Measurements from ENCODE around the gene LRIG1. TPM values are rescaled to one million over a fixed set of nuclear protein-coding genes. Genes with fewer than 3 reads are reported as not detected.

The LRIG1 gene
- total RNA-seq, 1 donor: 14.1 TPM

GRCh38 chr3:66456711-66457173 is 44.1 kb downstream of the LRIG1 start:
- H4K20me1 ChIP-seq (ENCODE audit: insufficient read depth, low read length): no peaks in the 10 kb centered on the region
- no peaks in the 10 kb centered on the region for H3K79me2 ChIP-seq (ENCODE audit: insufficient read depth, low read length)
- H3K4me2 ChIP-seq (ENCODE audit: insufficient read depth, low read length): no peak overlapping the region
- peak overlapping the region; percentile 78 for H2AFZ ChIP-seq (ENCODE audit: low read length)
- no peaks in the 10 kb centered on the region for H3K36me3 ChIP-seq (ENCODE audit: insufficient read depth, low read length)
- H3K4me1 ChIP-seq (ENCODE audit: insufficient read depth, low read length): peaks cover 7% of the 10 kb centered on the region
- no peak for TF ChIP-seq CTCF (IDR thresholded peaks at IDR 0.05; ENCODE audit: extremely low read depth, low read depth, low read length)
- H3K27me3 ChIP-seq (ENCODE audit: insufficient read depth, low read length): no peaks in the 10 kb centered on the region
- no peaks in the 10 kb centered on the region for H3K9me3 ChIP-seq (ENCODE audit: low read depth, low read length)
- no peak overlapping the region for H3K27ac ChIP-seq (ENCODE audit: low read depth, low read length)
- no peak overlapping the region for H3K4me3 ChIP-seq (ENCODE audit: insufficient read depth, low read length)
- no peak for DNase-seq (ENCODE audit: insufficient read length, low spot score, missing footprints)

GRCh38 chr3:66454464-66454859 is 46.4 kb downstream of the LRIG1 start:
- Histone ChIP-seq H3K4me2 (ENCODE audit: insufficient read depth, low read length) (no peak overlapping the region), H4K20me1 (ENCODE audit: insufficient read depth, low read length) (no peaks in the 10 kb centered on the region), H3K27ac (ENCODE audit: low read depth, low read length) (no peak overlapping the region), H3K4me3 (ENCODE audit: insufficient read depth, low read length) (no peak overlapping the region), H3K4me1 (ENCODE audit: insufficient read depth, low read length) (peaks cover 17% of the 10 kb centered on the region), H3K9me3 (ENCODE audit: low read depth, low read length) (no peaks in the 10 kb centered on the region), H3K36me3 (ENCODE audit: insufficient read depth, low read length) (no peaks in the 10 kb centered on the region), H3K79me2 (ENCODE audit: insufficient read depth, low read length) (no peaks in the 10 kb centered on the region), H3K27me3 (ENCODE audit: insufficient read depth, low read length) (no peaks in the 10 kb centered on the region), H2AFZ (ENCODE audit: low read length) (no peak overlapping the region)
- no peak for TF ChIP-seq CTCF (IDR thresholded peaks at IDR 0.05; ENCODE audit: extremely low read depth, low read depth, low read length)
- no peak for DNase-seq (ENCODE audit: insufficient read length, low spot score, missing footprints)

GRCh38 chr3:66453651-66454463 is 47.0 kb downstream of the LRIG1 start:
- H3K4me1 ChIP-seq (ENCODE audit: insufficient read depth, low read length): peaks cover 17% of the 10 kb centered on the region
- H3K4me2 ChIP-seq (ENCODE audit: insufficient read depth, low read length): no peak overlapping the region
- TF ChIP-seq CTCF (IDR thresholded peaks at IDR 0.05; ENCODE audit: extremely low read depth, low read depth, low read length): no peak
- no peaks in the 10 kb centered on the region for H3K79me2 ChIP-seq (ENCODE audit: insufficient read depth, low read length)
- H2AFZ ChIP-seq (ENCODE audit: low read length): no peak overlapping the region
- no peak overlapping the region for H3K4me3 ChIP-seq (ENCODE audit: insufficient read depth, low read length)
- H3K9me3 ChIP-seq (ENCODE audit: low read depth, low read length): no peaks in the 10 kb centered on the region
- no peaks in the 10 kb centered on the region for H4K20me1 ChIP-seq (ENCODE audit: insufficient read depth, low read length)
- no peaks in the 10 kb centered on the region for H3K36me3 ChIP-seq (ENCODE audit: insufficient read depth, low read length)
- H3K27ac ChIP-seq (ENCODE audit: low read depth, low read length): no peak overlapping the region
- no peak for DNase-seq (ENCODE audit: insufficient read length, low spot score, missing footprints)
- no peaks in the 10 kb centered on the region for H3K27me3 ChIP-seq (ENCODE audit: insufficient read depth, low read length)

- Histone ChIP-seq H3K27me3 (ENCODE audit: insufficient read depth, low read length) (no peaks in the 10 kb centered on the region), H3K36me3 (ENCODE audit: insufficient read depth, low read length) (no peaks in the 10 kb centered on the region), H3K27ac (ENCODE audit: low read depth, low read length) (no peak overlapping the region), H3K4me2 (ENCODE audit: insufficient read depth, low read length) (no peak overlapping the region), H3K4me3 (ENCODE audit: insufficient read depth, low read length) (no peak overlapping the region), H2AFZ (ENCODE audit: low read length) (no peak overlapping the region), H4K20me1 (ENCODE audit: insufficient read depth, low read length) (no peaks in the 10 kb centered on the region), H3K4me1 (ENCODE audit: insufficient read depth, low read length) (peaks cover 17% of the 10 kb centered on the region), H3K9me3 (ENCODE audit: low read depth, low read length) (no peaks in the 10 kb centered on the region), H3K79me2 (ENCODE audit: insufficient read depth, low read length) (no peaks in the 10 kb centered on the region)
- DNase-seq (ENCODE audit: insufficient read length, low spot score, missing footprints): no peak
- no peak for TF ChIP-seq CTCF (IDR thresholded peaks at IDR 0.05; ENCODE audit: extremely low read depth, low read depth, low read length)
These were observed 48.4 kb downstream of the LRIG1 start for GRCh38 chr3:66452303-66453011.

All from osteoblast (primary cell).